Nephron (organoid): Measurements from ENCODE around the gene RSL1D1.

Source experiments
- H3K27ac Mint-ChIP-seq, 3 experiments: 2 replicates each; pipeline ENCODE4 v1.8.0; 2020; ENCODE audit warnings: mixed read lengths in 3 of 3, mild to moderate bottlenecking in 2 of 3, moderate library complexity in 1 of 3
- H3K27me3 Mint-ChIP-seq: 2 replicates; pipeline ENCODE4 v1.8.0; 2021; ENCODE audit warnings: low read depth, mild to moderate bottlenecking, moderate library complexity, mixed read lengths
- H3K36me3 Mint-ChIP-seq: 2 replicates; pipeline ENCODE4 v1.8.0; 2020; ENCODE audit warnings: low read depth, mixed read lengths
- H3K4me1 Mint-ChIP-seq: 2 replicates; pipeline ENCODE4 v1.8.0; 2020; ENCODE audit warnings: mixed read lengths
- H3K4me3 Mint-ChIP-seq, 3 experiments: 2 replicates each; pipeline ENCODE4 v1.8.0; 2020; ENCODE audit warnings: mild to moderate bottlenecking in 3 of 3, mixed read lengths in 3 of 3, moderate library complexity in 2 of 3
- H3K9me3 Mint-ChIP-seq: 2 replicates; pipeline ENCODE4 v1.8.0; 2020; ENCODE audit warnings: mixed read lengths
- TF ChIP-seq, protein P1 (sequence below), 3 experiments: fragments of 200-600 bp; sonication (generic); IDR thresholded peaks; one replicate each; pipeline ENCODE4 v1.5.0; 2021; ENCODE audit warnings: antibody characterized with exemption in 3 of 3; ENCODE audit not compliant: unreplicated experiment in 3 of 3

RSL1D1 gene

DNA sequence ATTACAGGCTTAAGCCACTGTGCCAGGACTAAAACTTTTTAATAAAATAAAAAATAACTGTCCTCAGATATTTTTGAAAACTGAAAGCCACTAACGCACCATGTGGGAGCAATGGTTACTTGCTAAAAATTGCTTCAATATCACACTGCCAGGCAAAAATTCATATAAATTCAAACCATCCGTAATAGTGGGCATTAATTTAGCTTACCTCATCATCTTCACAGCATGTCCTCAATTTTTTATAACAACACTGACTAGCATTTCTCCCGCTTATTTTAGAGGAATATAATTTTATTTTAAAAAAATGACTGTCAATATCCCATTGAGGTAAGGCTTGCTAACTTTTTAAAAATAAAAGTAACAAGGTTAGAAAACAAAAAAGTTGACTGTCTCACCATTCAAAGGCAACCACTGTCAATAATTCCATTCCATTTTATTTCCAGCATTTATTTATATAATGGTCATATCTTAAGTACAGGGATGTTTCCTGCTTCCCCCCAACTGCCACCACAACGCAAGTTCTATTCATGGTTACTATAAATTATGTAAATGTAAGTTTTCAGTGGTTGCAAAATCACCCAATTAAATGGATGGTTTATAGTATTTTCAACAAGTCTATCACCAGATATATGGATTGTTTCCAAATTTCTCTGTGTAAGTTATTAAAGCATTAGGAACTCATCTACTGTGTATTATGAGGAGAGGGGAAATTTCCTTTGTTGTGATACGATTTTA lies 39.1 kb upstream of the RSL1D1 start:
- Mint-ChIP-seq H3K36me3 (peaks cover 58% of the 10 kb centered on the region), H3K4me3 (no peak overlapping the region), H3K9me3 (no peaks in the 10 kb centered on the region), H3K4me1 (no peaks in the 10 kb centered on the region), H3K27ac (no peak overlapping the region), H3K27me3 (no peaks in the 10 kb centered on the region)
- TF ChIP-seq, protein P1, sequence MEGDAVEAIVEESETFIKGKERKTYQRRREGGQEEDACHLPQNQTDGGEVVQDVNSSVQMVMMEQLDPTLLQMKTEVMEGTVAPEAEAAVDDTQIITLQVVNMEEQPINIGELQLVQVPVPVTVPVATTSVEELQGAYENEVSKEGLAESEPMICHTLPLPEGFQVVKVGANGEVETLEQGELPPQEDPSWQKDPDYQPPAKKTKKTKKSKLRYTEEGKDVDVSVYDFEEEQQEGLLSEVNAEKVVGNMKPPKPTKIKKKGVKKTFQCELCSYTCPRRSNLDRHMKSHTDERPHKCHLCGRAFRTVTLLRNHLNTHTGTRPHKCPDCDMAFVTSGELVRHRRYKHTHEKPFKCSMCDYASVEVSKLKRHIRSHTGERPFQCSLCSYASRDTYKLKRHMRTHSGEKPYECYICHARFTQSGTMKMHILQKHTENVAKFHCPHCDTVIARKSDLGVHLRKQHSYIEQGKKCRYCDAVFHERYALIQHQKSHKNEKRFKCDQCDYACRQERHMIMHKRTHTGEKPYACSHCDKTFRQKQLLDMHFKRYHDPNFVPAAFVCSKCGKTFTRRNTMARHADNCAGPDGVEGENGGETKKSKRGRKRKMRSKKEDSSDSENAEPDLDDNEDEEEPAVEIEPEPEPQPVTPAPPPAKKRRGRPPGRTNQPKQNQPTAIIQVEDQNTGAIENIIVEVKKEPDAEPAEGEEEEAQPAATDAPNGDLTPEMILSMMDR (IDR thresholded peaks at IDR 0.05; ENCODE audit: unreplicated experiment in 3 of 3), result no peak

DNA sequence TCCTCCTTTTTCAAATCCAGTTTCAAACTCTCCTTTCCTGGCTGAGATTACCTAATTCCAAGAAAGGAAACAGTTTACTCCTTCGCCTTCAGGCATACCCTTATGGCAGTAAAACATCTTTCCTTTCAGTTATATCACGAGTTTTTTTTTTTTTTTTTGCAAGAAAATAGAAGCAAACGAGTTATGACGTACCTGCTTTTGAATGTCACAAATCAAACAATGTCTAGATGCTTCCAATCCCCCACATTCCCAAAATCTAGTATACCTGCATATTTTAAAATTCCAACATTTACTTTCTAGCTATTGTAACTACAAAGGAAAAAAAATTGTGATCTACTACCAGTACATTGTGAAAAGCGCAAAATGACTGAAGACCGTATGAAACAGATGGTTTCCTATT lies 35.5 kb upstream of the RSL1D1 start:
- H3K4me1 Mint-ChIP-seq, result no peaks in the 10 kb centered on the region
- H3K27ac Mint-ChIP-seq, result no peak overlapping the region
- H3K4me3 Mint-ChIP-seq, result no peak overlapping the region
- no peaks in the 10 kb centered on the region for H3K9me3 Mint-ChIP-seq
- TF ChIP-seq, protein P1 (IDR thresholded peaks at IDR 0.05; ENCODE audit: unreplicated experiment in 3 of 3), result no peak
- peaks cover 55% of the 10 kb centered on the region for H3K36me3 Mint-ChIP-seq
- no peaks in the 10 kb centered on the region for H3K27me3 Mint-ChIP-seq

DNA sequence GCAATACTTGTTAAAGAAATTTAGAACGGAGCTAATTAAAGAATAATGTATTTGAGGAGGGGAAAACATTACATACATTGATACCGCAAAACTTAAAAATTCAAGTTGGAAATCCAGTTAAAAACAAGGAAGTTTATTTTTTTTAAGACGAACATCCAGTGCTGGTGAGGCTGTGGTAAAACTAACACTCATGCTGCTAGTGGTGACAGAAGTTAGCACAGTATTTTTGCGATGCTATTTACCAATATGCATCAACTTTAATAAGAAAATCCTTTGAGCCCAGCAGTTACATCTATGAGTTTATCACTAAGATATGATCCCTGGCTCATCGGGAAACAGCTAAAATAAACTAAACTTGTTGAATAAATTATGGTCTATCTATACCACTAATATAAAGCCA lies 32.7 kb upstream of the RSL1D1 start:
- Mint-ChIP-seq H3K27me3 (no peaks in the 10 kb centered on the region), H3K4me3 (no peak overlapping the region), H3K36me3 (peaks cover 64% of the 10 kb centered on the region), H3K27ac (no peak overlapping the region), H3K4me1 (no peaks in the 10 kb centered on the region), H3K9me3 (no peaks in the 10 kb centered on the region)
- TF ChIP-seq, protein P1 (IDR thresholded peaks at IDR 0.05; ENCODE audit: unreplicated experiment in 3 of 3), result no peak

DNA sequence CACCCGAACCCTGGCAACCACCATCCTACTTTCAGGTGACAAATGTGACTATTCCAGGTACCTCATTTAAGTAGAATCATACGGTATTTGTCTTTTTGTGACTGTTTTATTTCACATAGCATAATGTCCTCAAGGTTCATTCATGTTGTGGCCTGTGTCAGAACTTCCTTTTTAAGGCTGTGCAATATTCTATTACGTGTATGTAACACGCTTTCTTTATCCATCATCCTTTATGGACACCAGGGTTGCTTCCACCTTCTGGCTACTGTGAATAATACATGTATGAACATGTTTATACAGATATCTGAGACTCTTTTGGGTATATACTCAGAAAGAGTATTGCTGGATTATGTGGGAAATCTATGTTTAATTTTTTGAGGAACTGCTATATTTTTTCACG lies 28.7 kb upstream of the RSL1D1 start:
- Mint-ChIP-seq H3K36me3 (peaks cover 52% of the 10 kb centered on the region), H3K4me1 (no peaks in the 10 kb centered on the region)
- TF ChIP-seq, protein P1 (IDR thresholded peaks at IDR 0.05; ENCODE audit: unreplicated experiment in 3 of 3), result no peak

DNA sequence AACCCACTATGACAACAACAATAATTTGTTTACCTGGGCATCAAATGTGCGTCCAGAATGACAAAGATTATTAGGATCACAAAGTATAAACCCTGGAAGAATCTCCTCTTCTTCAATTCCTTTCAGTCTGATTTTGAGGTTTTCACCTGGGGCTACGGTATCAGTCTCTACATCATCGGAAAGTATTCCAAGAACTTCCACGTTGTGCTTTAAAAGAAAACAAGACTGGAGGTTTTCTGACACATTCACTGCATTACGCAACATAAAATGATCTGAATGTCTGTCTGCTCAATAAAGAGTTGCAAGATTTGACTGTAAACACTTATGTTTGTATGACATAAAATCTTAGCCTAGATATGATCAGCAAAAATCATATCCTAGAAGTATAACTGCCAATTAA lies 26.0 kb upstream of the RSL1D1 start:
- peaks cover 58% of the 10 kb centered on the region for H3K36me3 Mint-ChIP-seq
- no peaks in the 10 kb centered on the region for H3K4me1 Mint-ChIP-seq
- H3K4me3 Mint-ChIP-seq, result no peak overlapping the region
- TF ChIP-seq, protein P1 (IDR thresholded peaks at IDR 0.05; ENCODE audit: unreplicated experiment in 3 of 3), result no peak
- H3K27ac Mint-ChIP-seq, result no peak overlapping the region
- no peaks in the 10 kb centered on the region for H3K27me3 Mint-ChIP-seq
- no peaks in the 10 kb centered on the region for H3K9me3 Mint-ChIP-seq

More for the DNA sequence above, 28.7 kb upstream of the RSL1D1 start:
- Mint-ChIP-seq H3K27me3 (no peaks in the 10 kb centered on the region), H3K9me3 (no peaks in the 10 kb centered on the region), H3K4me3 (no peak overlapping the region), H3K27ac (no peak overlapping the region)

DNA sequence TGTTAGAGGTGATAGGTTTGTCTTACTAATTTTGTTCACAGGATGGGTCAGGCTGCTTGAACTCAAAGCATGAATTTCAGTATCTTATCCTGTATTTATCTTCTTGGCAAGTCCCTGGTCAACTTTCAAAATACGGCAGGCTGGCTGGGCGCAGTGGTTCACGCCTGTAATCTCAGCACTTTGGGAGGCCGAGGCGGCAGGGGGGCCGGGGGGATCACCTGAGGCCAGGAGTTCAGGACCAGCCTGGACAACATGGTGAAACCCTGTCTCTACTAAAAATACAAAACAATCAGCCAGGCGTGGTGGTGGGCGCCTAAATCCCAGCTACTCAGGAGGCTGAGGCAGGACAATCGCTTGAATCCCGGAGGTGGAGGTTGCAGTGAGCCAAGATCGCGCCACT lies 25.0 kb upstream of the RSL1D1 start:
- H3K9me3 Mint-ChIP-seq, result no peaks in the 10 kb centered on the region

More for the DNA sequence above, 25.0 kb upstream of the RSL1D1 start:
- Mint-ChIP-seq H3K36me3 (peaks cover 56% of the 10 kb centered on the region), H3K4me1 (no peaks in the 10 kb centered on the region), H3K4me3 (no peak overlapping the region), H3K27ac (no peak overlapping the region), H3K27me3 (no peaks in the 10 kb centered on the region)
- TF ChIP-seq, protein P1 (IDR thresholded peaks at IDR 0.05; ENCODE audit: unreplicated experiment in 3 of 3), result no peak
